Colonic mucosa (tissue), 4 donors: ENCODE results near the gene SLC30A5. TPM values are rescaled to one million over a fixed set of nuclear protein-coding genes. Genes with fewer than 3 reads are reported as not detected.
A peak's percentile ranks its signal among the peaks of the same experiment; 100 is the strongest.
"Not testable (repeated sequence)": the region's sequence is repeated elsewhere in the genome, so short reads cannot be mapped to it uniquely, and the experiment has no call there.

Experiments
- DNase-seq: peaks from one replicate; pipeline ENCODE4 v3.0.0-alpha.2; 2020
- H3K27ac ChIP-seq: fragments of 200-600 bp; one replicate; pipeline ENCODE4 v1.8.0; 2021
- H3K27me3 ChIP-seq: fragments of 200-600 bp; one replicate; pipeline ENCODE4 v1.8.0; 2021
- H3K36me3 ChIP-seq: fragments of 200-600 bp; one replicate; pipeline ENCODE4 v1.8.0; 2021
- H3K4me1 ChIP-seq: fragments of 200-600 bp; one replicate; pipeline ENCODE4 v1.8.0; 2021; ENCODE audit warnings: mild to moderate bottlenecking
- H3K4me3 ChIP-seq: fragments of 200-600 bp; one replicate; pipeline ENCODE4 v1.8.0; 2021
- H3K9ac ChIP-seq, 2 donors: one replicate each; pipeline ENCODE4 v1.7.0; 2013; ENCODE audit warnings: control low read depth in 2 of 2, low read depth in 2 of 2, low read length in 2 of 2
- H3K9me3 ChIP-seq: fragments of 200-600 bp; one replicate; pipeline ENCODE4 v1.8.0; 2021
- CTCF ChIP-seq: fragments of 200-600 bp; IDR thresholded peaks from one replicate; pipeline ENCODE4 v1.8.0; 2022; ENCODE audit warnings: antibody characterized with exemption, mild to moderate bottlenecking
- intact Hi-C: fragments of 100-400 bp; cut with DNase I; formaldehyde crosslinking; loops from one replicate; pipeline ENCODE4 v1.14.1; 2022
- total RNA-seq, 2 donors: library from RNA; stranded (reverse); fragmentation: NEBNext Ultra II Directional in 1 of 2; extraction: Animal tissue kit (Norgen Biotek cat#: 25700) in 1 of 2; gene quantifications; one replicate each; pipeline ENCODE4 v1.2.1, GENCODE V29; 2021
- donor health status: healthy.
- donor health status: DM: no; HTN: no; CAD: no.
- donor health status: DM: no; HTN: no; CAD: no.

The SLC30A5 gene
- 10 to 100 TPM; 45.9 to 50.5 TPM for total RNA-seq

GRCh38 chr5:69093771-69094482 lies at the start of gene SLC30A5:
TSS of gene SLC30A5 (plus strand) at chr5:69094014. CDS start at chr5:69094256, 242 bp downstream.
- peak; percentile 88 for TF ChIP-seq CTCF
- H3K9ac ChIP-seq = peak within 1 kb of the TSS; percentile 87 to 90
- no peaks in the 10 kb centered on the region for H3K9me3 ChIP-seq
- peak within 1 kb of the TSS; percentile 96 for H3K27ac ChIP-seq
- no peaks in the 10 kb centered on the region for H3K36me3 ChIP-seq
- peaks cover 7% of the 10 kb centered on the region for H3K4me1 ChIP-seq
- peak within 1 kb of the TSS; percentile 88 for H3K4me3 ChIP-seq
- H3K27me3 ChIP-seq = no peaks in the 10 kb centered on the region
- intact Hi-C loops = loop anchor here (5.0 kb wide), 1 partner anchor 238 kb away; the partner anchor contains the start of gene CCDC125
- DNase-seq = peak; percentile 99

- not testable (repeated sequence) for H3K9ac ChIP-seq, H3K4me1 ChIP-seq, H3K27ac ChIP-seq, H3K4me3 ChIP-seq, DNase-seq, H3K9me3 ChIP-seq, H3K36me3 ChIP-seq, H3K27me3 ChIP-seq
- intact Hi-C loops = loop anchor here (10.0 kb wide), 1 partner anchor 300 kb away; no protein-coding TSS in a partner anchor
Measured at GRCh38 chr5:69045213-69045612, 48.6 kb upstream of the SLC30A5 start.

GRCh38 chr5:69046375-69046957 lies 47.3 kb upstream of the SLC30A5 start:
- intact Hi-C loops = loop anchor here (10.0 kb wide), 1 partner anchor 298 kb away; no protein-coding TSS in a partner anchor
- Histone ChIP-seq H3K4me1 (no peaks in the 10 kb centered on the region), H3K4me3 (no peak overlapping the region), H3K27ac (no peak overlapping the region), H3K9me3 (no peaks in the 10 kb centered on the region), H3K9ac (no peak overlapping the region), H3K27me3 (no peaks in the 10 kb centered on the region), H3K36me3 (no peaks in the 10 kb centered on the region)
- TF ChIP-seq CTCF = no peak
- no peak for DNase-seq

- no peak for DNase-seq
- no peaks in the 10 kb centered on the region for H3K4me1 ChIP-seq
- H3K27ac ChIP-seq = no peak overlapping the region
- no peak for TF ChIP-seq CTCF
- H3K36me3 ChIP-seq = no peaks in the 10 kb centered on the region
- H3K27me3 ChIP-seq = no peaks in the 10 kb centered on the region
- H3K4me3 ChIP-seq = no peak overlapping the region
- H3K9ac ChIP-seq = no peak overlapping the region
- H3K9me3 ChIP-seq = no peaks in the 10 kb centered on the region
- intact Hi-C loops = loop anchor here (10.0 kb wide), 1 partner anchor 297 kb away; no protein-coding TSS in a partner anchor
Measured at GRCh38 chr5:69048230-69048629, 45.6 kb upstream of the SLC30A5 start.

GRCh38 chr5:69049151-69049550 lies 44.7 kb upstream of the SLC30A5 start:
- DNase-seq = no peak
- intact Hi-C loops = loop anchor here (10.0 kb wide), 1 partner anchor 296 kb away; no protein-coding TSS in a partner anchor

More at GRCh38 chr5:69049151-69049550, 44.7 kb upstream of the SLC30A5 start:
- no peak overlapping the region for H3K9ac ChIP-seq
- H3K27me3 ChIP-seq = no peaks in the 10 kb centered on the region
- no peaks in the 10 kb centered on the region for H3K9me3 ChIP-seq
- H3K4me1 ChIP-seq = no peaks in the 10 kb centered on the region
- no peak overlapping the region for H3K27ac ChIP-seq
- TF ChIP-seq CTCF = no peak
- no peak overlapping the region for H3K4me3 ChIP-seq
- H3K36me3 ChIP-seq = no peaks in the 10 kb centered on the region
